Endothelial cell of umbilical vein (primary cell): ENCODE results near the gene KCNJ2. TPM values are rescaled to one million over a fixed set of nuclear protein-coding genes. Genes with fewer than 3 reads are reported as not detected.

Experiments
- BruUV-seq: library from RNA; stranded (reverse); fragments of 400-500 nt; replicated peaks from 2 replicates; lab custom pipeline; 2021; lab: Mats Ljungman, UMichigan
- CTCF ChIA-PET: fragments of 300-600, 350-600 bp; sonication (Branson Sonifier 250); formaldehyde crosslinking; loops from one replicate; lab custom pipeline; 2021; ENCODE audit warnings: antibody characterized with exemption, inconsistent platforms; lab: Charles Lee
- POLR2A ChIA-PET: fragments of 300-600, 350-600 bp; sonication (Branson Sonifier 250); formaldehyde crosslinking; loops from one replicate; lab custom pipeline; 2021; ENCODE audit warnings: antibody characterized with exemption, inconsistent platforms; lab: Charles Lee
- DNase-seq: peaks from one replicate; pipeline ENCODE4 v3.0.0-alpha.2; 2011; ENCODE audit warnings: low read depth, low spot score
- FAIRE-seq: peaks from 2 replicates; lab custom pipeline; 2011; peaks lifted over from hg19 to GRCh38; lab: Jason Lieb, UNC
- H2AFZ ChIP-seq: 2 replicates; pipeline ENCODE4 v1.6.0; 2012; ENCODE audit warnings: low read depth, low read length, control low read depth, inconsistent platforms
- H3K27ac ChIP-seq: 2 replicates; pipeline ENCODE4 v1.5.1; 2011; ENCODE audit warnings: low read depth, mild to moderate bottlenecking, control low read depth, low read length, moderate library complexity; ENCODE audit not compliant: insufficient read depth
- H3K27me3 ChIP-seq, 2 experiments: 2 replicates each; pipeline versions ENCODE4 v1.6.0 to v1.6.1; 2011; ENCODE audit warnings: low read length in 2 of 2, mixed read lengths in 1 of 2; ENCODE audit not compliant: control insufficient read depth in 2 of 2, insufficient read depth in 2 of 2
- H3K36me3 ChIP-seq, 2 experiments: 2 replicates in 1 of 2; 3 replicates in 1 of 2; pipeline ENCODE4 v1.5.1; 2011; ENCODE audit warnings: low read length in 2 of 2, mild to moderate bottlenecking in 1 of 2, moderate library complexity in 1 of 2; ENCODE audit not compliant: control insufficient read depth in 2 of 2, insufficient read depth in 2 of 2; ENCODE audit errors: extremely low read depth in 1 of 2
- H3K4me1 ChIP-seq: 3 replicates; pipeline ENCODE4 v1.5.1; 2011; ENCODE audit warnings: mild to moderate bottlenecking, low read length; ENCODE audit not compliant: control insufficient read depth, insufficient read depth; ENCODE audit errors: extremely low read depth
- H3K4me2 ChIP-seq: 2 replicates; pipeline ENCODE4 v1.6.1; 2011; ENCODE audit warnings: low read length, control low read depth, mixed read lengths; ENCODE audit not compliant: insufficient read depth
- H3K4me3 ChIP-seq, 3 experiments: fragments of 200-600 bp in 1 of 3; sonication (generic), shearing (Covaris generic) in 1 of 3; replicated peaks in 1 of 3; 2 replicates each; pipeline ENCODE4 v1.5.1; 2011 to 2016; ENCODE audit warnings: control low read depth in 3 of 3, low read length in 3 of 3, mild to moderate bottlenecking in 2 of 3, inconsistent platforms in 1 of 3, low read depth in 1 of 3, moderate library complexity in 1 of 3; ENCODE audit not compliant: insufficient read depth in 1 of 3
- H3K79me2 ChIP-seq: 2 replicates; pipeline ENCODE4 v1.6.0; 2012; ENCODE audit warnings: low read length, inconsistent platforms; ENCODE audit not compliant: control insufficient read depth, insufficient read depth
- H3K9ac ChIP-seq: replicated peaks from 2 replicates; pipeline ENCODE3; 2011; ENCODE audit warnings: low read length, control low read depth; ENCODE audit not compliant: insufficient read depth; ENCODE audit errors: extremely low read depth
- H3K9me1 ChIP-seq: replicated peaks from 3 replicates; pipeline ENCODE4 v1.6.0; 2011; ENCODE audit warnings: mild to moderate bottlenecking, low read length; ENCODE audit not compliant: control insufficient read depth, insufficient read depth; ENCODE audit errors: extremely low read depth
- H3K9me3 ChIP-seq: replicated peaks from 2 replicates; pipeline ENCODE4 v1.5.1; 2012; ENCODE audit warnings: low read length, inconsistent platforms; ENCODE audit not compliant: control insufficient read depth, insufficient read depth
- H4K20me1 ChIP-seq: replicated peaks from 2 replicates; pipeline ENCODE3; 2011; ENCODE audit warnings: mild to moderate bottlenecking, low read length; ENCODE audit not compliant: control insufficient read depth, insufficient read depth; ENCODE audit errors: extremely low read depth
- EZH2 ChIP-seq: IDR thresholded peaks from 2 replicates; pipeline ENCODE4 v1.6.1; 2012; ENCODE audit warnings: borderline replicate concordance, low read depth, mild to moderate bottlenecking, moderate library complexity, low read length, inconsistent platforms; ENCODE audit not compliant: severe bottlenecking
- FOS ChIP-seq: IDR thresholded peaks from 2 replicates; pipeline ENCODE4 v1.6.1; 2011; ENCODE audit warnings: mild to moderate bottlenecking, low read length, moderate library complexity, borderline replicate concordance; ENCODE audit not compliant: insufficient read depth
- GATA2 ChIP-seq: IDR thresholded peaks from 2 replicates; pipeline ENCODE4 v1.7.0; 2011; ENCODE audit warnings: low read depth, mild to moderate bottlenecking, moderate library complexity, mixed read lengths, low read length; ENCODE audit not compliant: insufficient read length, insufficient read depth
- JUN ChIP-seq: IDR thresholded peaks from 2 replicates; pipeline ENCODE4 v1.6.1; 2011; ENCODE audit warnings: borderline replicate concordance, low read depth; ENCODE audit not compliant: insufficient read length, insufficient read depth
- MYC ChIP-seq: IDR thresholded peaks from one replicate; pipeline ENCODE4 v1.6.1; 2011; ENCODE audit warnings: mild to moderate bottlenecking, low read depth, low read length
- POLR2A ChIP-seq: IDR thresholded peaks from 2 replicates; pipeline ENCODE4 v1.6.1; 2012; ENCODE audit warnings: low read depth, mild to moderate bottlenecking, control low read depth, low read length
- POLR2AphosphoS5 ChIP-seq: IDR thresholded peaks from 2 replicates; pipeline ENCODE4 v1.6.1; 2012; ENCODE audit warnings: low read depth, mild to moderate bottlenecking, control low read depth, low read length, moderate library complexity; ENCODE audit not compliant: insufficient read depth
- dilution Hi-C: fragments of 300-500 bp; cut with MboI; formaldehyde crosslinking; loops from one replicate; pipeline ENCODE4 v1.15.0; 2019; ENCODE audit warnings: low sequenced_read_pairs; ENCODE audit not compliant: extremely low pct_ligation_motif_present
- intact Hi-C: fragments of 100-400 bp; cut with micrococcal nuclease; formaldehyde crosslinking; loops from one replicate; pipeline ENCODE4 v1.10.0; 2022
- polyA plus RNA-seq, 4 experiments: library from polyadenylated mRNA; depleted of rRNA in 3 of 4; stranded (reverse) in 3 of 4; unstranded in 1 of 4; fragments of >200 nt; gene quantifications; 2 replicates each; pipeline versions ENCODE4 v1.2.1 to v1.2.3, GENCODE V29; 2011 to 2012; ENCODE audit warnings: missing spikeins in 1 of 4
- total RNA-seq: library from RNA; stranded (reverse); gene quantifications from 2 replicates; pipeline ENCODE4 v1.2.3, GENCODE V29; 2021
- TF ChIP-seq, protein P1 (sequence below), 2 donors: IDR thresholded peaks; 1 replicate in 1 of 2; 2 replicates in 1 of 2; pipeline ENCODE4 v1.5.1; 2011; ENCODE audit warnings: low read length in 2 of 2, mild to moderate bottlenecking in 2 of 2, moderate library complexity in 2 of 2, control low read depth in 1 of 2, inconsistent platforms in 1 of 2, low read depth in 1 of 2; ENCODE audit not compliant: insufficient read depth in 1 of 2; ENCODE audit errors: extremely low read depth in 1 of 2
- TF ChIP-seq, protein P2 (sequence below): IDR thresholded peaks from 2 replicates; pipeline ENCODE4 v1.6.1; 2011; ENCODE audit not compliant: insufficient read depth, insufficient read length

The KCNJ2 gene
- total and polyA plus RNA-seq, 2 donors (not counting 3 experiments of a cell fraction or from before 2014, with no cell fraction given) = 8.3 to 11.5 TPM

DNA sequence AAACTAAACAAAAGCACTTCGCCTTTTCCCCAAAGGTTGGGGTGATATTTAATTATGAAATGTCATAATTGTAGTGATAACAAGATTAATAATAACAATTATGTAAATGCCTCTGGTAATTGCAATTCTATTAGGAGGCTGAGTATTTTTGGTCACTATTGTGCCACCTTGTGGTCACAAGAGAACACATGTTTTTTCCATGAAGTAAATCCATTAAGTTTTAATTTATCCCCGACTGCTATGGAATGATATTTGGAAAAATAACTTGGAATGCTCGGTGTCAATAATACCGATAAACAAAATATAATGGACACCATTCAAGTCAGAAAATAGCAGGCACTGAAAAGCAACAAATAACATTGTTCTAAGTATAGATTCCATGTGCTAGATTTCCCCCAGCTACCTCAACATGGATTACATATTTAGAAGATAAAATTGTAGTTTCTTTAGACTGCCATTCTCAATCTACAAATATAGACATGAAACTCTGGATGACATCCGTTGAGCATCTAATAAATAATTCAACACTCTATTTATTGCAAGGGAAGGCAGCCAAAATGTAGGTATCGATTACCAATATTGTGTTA, 25.0 kb upstream of the KCNJ2 start:
- TF ChIP-seq, protein P1, sequence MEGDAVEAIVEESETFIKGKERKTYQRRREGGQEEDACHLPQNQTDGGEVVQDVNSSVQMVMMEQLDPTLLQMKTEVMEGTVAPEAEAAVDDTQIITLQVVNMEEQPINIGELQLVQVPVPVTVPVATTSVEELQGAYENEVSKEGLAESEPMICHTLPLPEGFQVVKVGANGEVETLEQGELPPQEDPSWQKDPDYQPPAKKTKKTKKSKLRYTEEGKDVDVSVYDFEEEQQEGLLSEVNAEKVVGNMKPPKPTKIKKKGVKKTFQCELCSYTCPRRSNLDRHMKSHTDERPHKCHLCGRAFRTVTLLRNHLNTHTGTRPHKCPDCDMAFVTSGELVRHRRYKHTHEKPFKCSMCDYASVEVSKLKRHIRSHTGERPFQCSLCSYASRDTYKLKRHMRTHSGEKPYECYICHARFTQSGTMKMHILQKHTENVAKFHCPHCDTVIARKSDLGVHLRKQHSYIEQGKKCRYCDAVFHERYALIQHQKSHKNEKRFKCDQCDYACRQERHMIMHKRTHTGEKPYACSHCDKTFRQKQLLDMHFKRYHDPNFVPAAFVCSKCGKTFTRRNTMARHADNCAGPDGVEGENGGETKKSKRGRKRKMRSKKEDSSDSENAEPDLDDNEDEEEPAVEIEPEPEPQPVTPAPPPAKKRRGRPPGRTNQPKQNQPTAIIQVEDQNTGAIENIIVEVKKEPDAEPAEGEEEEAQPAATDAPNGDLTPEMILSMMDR (IDR thresholded peaks at IDR 0.05; ENCODE audit: extremely low read depth in 1 of 2, insufficient read depth in 1 of 2, low read depth in 1 of 2, low read length in 2 of 2) = peak; percentile 5 to 16
- no peak for TF ChIP-seq POLR2AphosphoS5
- H3K27me3 ChIP-seq = no peaks in the 10 kb centered on the region
- H3K4me3 ChIP-seq = no peak overlapping the region
- no peaks in the 10 kb centered on the region for H3K9me1 ChIP-seq
- ChIA-PET POLR2A (no interaction called here), CTCF (interaction anchor here (0.6 to 3.2 kb wide), 44 partner anchors 9 to 618 kb away, joined by 3 to 115 read pairs (median 4); partner anchors contain the start of gene KCNJ2)
- BruUV-seq = no TSS peak
- H3K36me3 ChIP-seq = no peaks in the 10 kb centered on the region
- no peaks in the 10 kb centered on the region for H3K9me3 ChIP-seq
- H3K79me2 ChIP-seq = no peaks in the 10 kb centered on the region
- no peaks in the 10 kb centered on the region for H4K20me1 ChIP-seq
- dilution Hi-C loops (no loop called here), intact Hi-C loops (loop anchor here (1.0 to 5.0 kb wide), 10 partner anchors 24 to 618 kb away; no protein-coding TSS in a partner anchor)
- H2AFZ ChIP-seq = peak overlapping the region; percentile 22
- H3K27ac ChIP-seq = no peak overlapping the region
- DNase-seq (peak; percentile 76), FAIRE-seq (no peak)
- H3K9ac ChIP-seq = no peak overlapping the region
- peaks cover 2% of the 10 kb centered on the region for H3K4me1 ChIP-seq
- no peak overlapping the region for H3K4me2 ChIP-seq

DNA sequence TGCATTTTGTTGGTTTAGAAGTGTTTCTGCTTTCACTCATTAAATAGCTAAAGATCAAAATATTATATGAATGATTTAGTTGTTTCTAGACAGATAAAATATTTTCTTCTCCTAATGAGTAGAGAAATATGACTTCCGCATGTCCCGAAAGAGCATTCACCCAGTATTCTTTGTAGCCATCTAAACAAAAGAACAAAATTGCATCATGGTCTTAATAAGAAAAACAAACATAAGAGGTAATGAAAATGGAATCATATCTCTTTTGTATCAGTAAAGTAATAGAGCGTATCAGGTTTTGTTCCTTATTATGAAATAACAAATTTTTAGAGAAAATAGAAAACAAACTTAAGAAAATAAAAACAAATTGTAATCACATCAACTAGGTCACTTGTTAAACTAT, 16.1 kb upstream of the KCNJ2 start:
- no peak for FAIRE-seq
- TF ChIP-seq JUN (no peak), GATA2 (no peak), FOS (no peak), MYC (no peak), EZH2 (no peak), POLR2AphosphoS5 (no peak), POLR2A (no peak)
- TF ChIP-seq, protein P2, sequence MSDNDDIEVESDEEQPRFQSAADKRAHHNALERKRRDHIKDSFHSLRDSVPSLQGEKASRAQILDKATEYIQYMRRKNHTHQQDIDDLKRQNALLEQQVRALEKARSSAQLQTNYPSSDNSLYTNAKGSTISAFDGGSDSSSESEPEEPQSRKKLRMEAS = no peak
- TF ChIP-seq, protein P1 (IDR thresholded peaks at IDR 0.05; ENCODE audit: extremely low read depth in 1 of 2, insufficient read depth in 1 of 2, low read depth in 1 of 2, low read length in 2 of 2) = no peak
- H3K4me2 ChIP-seq = no peak overlapping the region
- no peak overlapping the region for H2AFZ ChIP-seq
- BruUV-seq = no TSS peak
- ChIA-PET POLR2A (no interaction called here), CTCF (interaction anchor here (0.9 to 2.0 kb wide), 4 partner anchors 9 to 584 kb away, joined by 3 to 7 read pairs (median 6); no protein-coding TSS in a partner anchor)
- no peak overlapping the region for H3K9ac ChIP-seq
- intact Hi-C loops (no loop called here), dilution Hi-C loops (no loop called here)
- no peaks in the 10 kb centered on the region for H3K27me3 ChIP-seq
- H3K9me1 ChIP-seq = no peaks in the 10 kb centered on the region
- no peak overlapping the region for H3K27ac ChIP-seq
- no peak overlapping the region for H3K4me3 ChIP-seq
- no peaks in the 10 kb centered on the region for H3K36me3 ChIP-seq
- no peak for DNase-seq
- H4K20me1 ChIP-seq = no peaks in the 10 kb centered on the region
- peaks cover 10% of the 10 kb centered on the region for H3K4me1 ChIP-seq
- H3K79me2 ChIP-seq = no peaks in the 10 kb centered on the region
- no peaks in the 10 kb centered on the region for H3K9me3 ChIP-seq
